ENCODE results near the gene COL12A1. TPM values are rescaled to one million over a fixed set of nuclear protein-coding genes. Genes with fewer than 3 reads are reported as not detected.

COL12A1 gene
- total RNA-seq, 1 experiment from 2014 or later = 12.5 TPM

GRCh38 chr6:75094614-75095200 is 111.1 kb downstream of the COL12A1 start:
- BruUV-seq (replicated peaks) = no TSS peak
- H3K4me1 ChIP-seq (replicated peaks; ENCODE audit: insufficient read depth) = peaks cover 18% of the 10 kb centered on the region
- H3K27me3 ChIP-seq (ENCODE audit: insufficient read depth, low read depth) = no peaks in the 10 kb centered on the region
- H3K79me2 ChIP-seq (ENCODE audit: low read depth) = no peaks in the 10 kb centered on the region
- DNase-seq = no peak
- no peak overlapping the region for H3K27ac ChIP-seq
- TF ChIP-seq CTCF (conservative IDR thresholded peaks at IDR 0.05) (no peak), EZH2 (IDR thresholded peaks at IDR 0.05; ENCODE audit: low read depth) (no peak)
- H4K20me1 ChIP-seq (ENCODE audit: insufficient read depth) = no peaks in the 10 kb centered on the region
- no peaks in the 10 kb centered on the region for H3K9me3 ChIP-seq (ENCODE audit: insufficient read depth, low read depth)
- ChIA-PET POLR2A (ENCODE audit: unreplicated experiment) (no interaction called here), CTCF (no interaction called here)
- peaks cover 8% of the 10 kb centered on the region for H3F3A ChIP-seq (ENCODE audit: insufficient read depth, low read depth)
- no peaks in the 10 kb centered on the region for H3K36me3 ChIP-seq (ENCODE audit: low read depth)
- no peak overlapping the region for H2AFZ ChIP-seq
- H3K4me3 ChIP-seq = no peak overlapping the region
- no peak overlapping the region for H3K4me2 ChIP-seq
- no peaks in the 10 kb centered on the region; the same call in 1 of the 2 replicates for H3K9me2 ChIP-seq (ENCODE audit: insufficient read depth)
- intact Hi-C loops (cut with micrococcal nuclease; ENCODE audit: unreplicated experiment) = no loop called here

DNA sequence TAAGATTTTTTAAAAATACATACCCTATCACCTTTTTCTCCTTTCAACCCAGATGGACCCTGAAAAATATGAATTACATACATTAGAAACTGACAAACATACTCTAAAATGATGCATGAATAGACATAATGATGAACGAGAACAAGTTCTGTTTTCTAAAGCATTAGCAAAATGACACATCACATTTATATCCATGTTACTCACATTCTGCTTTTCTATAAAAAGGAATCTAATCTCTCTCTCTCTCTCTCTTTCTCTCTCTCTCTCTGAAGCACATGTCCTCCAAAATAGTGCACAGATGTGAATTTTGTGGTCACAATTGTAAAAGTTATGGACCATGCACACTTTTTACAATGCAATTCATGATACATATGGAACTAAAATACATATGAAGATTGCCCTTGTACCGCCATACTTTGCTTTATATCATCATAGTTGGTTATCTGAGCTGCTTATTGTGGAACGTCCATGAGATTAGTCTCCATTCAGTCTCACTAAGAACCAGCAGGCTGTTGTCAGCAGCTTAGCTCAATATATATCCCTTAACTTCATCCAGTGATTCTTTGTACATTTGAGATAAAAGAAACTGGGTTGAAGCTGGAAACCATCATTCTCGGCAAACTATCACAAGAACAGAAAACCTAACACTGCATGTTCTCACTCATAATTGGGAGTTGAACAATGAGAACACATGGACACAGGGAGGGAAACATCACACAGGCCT is 114.2 kb downstream of the COL12A1 start:
- no peaks in the 10 kb centered on the region for H3K27me3 ChIP-seq (ENCODE audit: insufficient read depth, low read depth)
- H3K4me2 ChIP-seq = no peak overlapping the region
- no peaks in the 10 kb centered on the region for H3K36me3 ChIP-seq (ENCODE audit: low read depth)
- H3K4me1 ChIP-seq (replicated peaks; ENCODE audit: insufficient read depth) = no peaks in the 10 kb centered on the region
- no peaks in the 10 kb centered on the region for H3K79me2 ChIP-seq (ENCODE audit: low read depth)
- BruUV-seq (replicated peaks) = no TSS peak
- ChIA-PET CTCF (no interaction called here), POLR2A (ENCODE audit: unreplicated experiment) (no interaction called here)
- H3K27ac ChIP-seq = no peak overlapping the region
- intact Hi-C loops (cut with micrococcal nuclease; ENCODE audit: unreplicated experiment) = no loop called here
- H3K4me3 ChIP-seq = no peak overlapping the region
- no peak overlapping the region for H2AFZ ChIP-seq
- H3K9me2 ChIP-seq (ENCODE audit: insufficient read depth) = no peaks in the 10 kb centered on the region; the same call in 1 of the 2 replicates
- DNase-seq = no peak
- H3K9me3 ChIP-seq (ENCODE audit: insufficient read depth, low read depth) = no peaks in the 10 kb centered on the region
- no peaks in the 10 kb centered on the region for H4K20me1 ChIP-seq (ENCODE audit: insufficient read depth)
- no peak for TF ChIP-seq EZH2 (IDR thresholded peaks at IDR 0.05; ENCODE audit: low read depth)
- no peak for TF ChIP-seq CTCF (conservative IDR thresholded peaks at IDR 0.05)
- no peaks in the 10 kb centered on the region for H3F3A ChIP-seq (ENCODE audit: insufficient read depth, low read depth)

- H3K4me3 ChIP-seq = no peak overlapping the region
These were observed 115.3 kb downstream of the COL12A1 start for GRCh38 chr6:75090576-75090975.

More at GRCh38 chr6:75090576-75090975, 115.3 kb downstream of the COL12A1 start:
- no peak for DNase-seq
- Histone ChIP-seq H3K4me2 (no peak overlapping the region), H3K36me3 (ENCODE audit: low read depth) (no peaks in the 10 kb centered on the region), H3K9me3 (ENCODE audit: insufficient read depth, low read depth) (no peaks in the 10 kb centered on the region), H3K27ac (no peak overlapping the region), H2AFZ (no peak overlapping the region), H4K20me1 (ENCODE audit: insufficient read depth) (no peaks in the 10 kb centered on the region), H3K27me3 (ENCODE audit: insufficient read depth, low read depth) (no peaks in the 10 kb centered on the region), H3K4me1 (replicated peaks; ENCODE audit: insufficient read depth) (no peaks in the 10 kb centered on the region), H3K79me2 (ENCODE audit: low read depth) (no peaks in the 10 kb centered on the region), H3K9me2 (ENCODE audit: insufficient read depth) (no peaks in the 10 kb centered on the region; the same call in 1 of the 2 replicates), H3F3A (ENCODE audit: insufficient read depth, low read depth) (no peaks in the 10 kb centered on the region)
- TF ChIP-seq EZH2 (IDR thresholded peaks at IDR 0.05; ENCODE audit: low read depth) (no peak), CTCF (conservative IDR thresholded peaks at IDR 0.05) (no peak)
- ChIA-PET POLR2A (ENCODE audit: unreplicated experiment) (no interaction called here), CTCF (no interaction called here)
- BruUV-seq (replicated peaks) = no TSS peak
- intact Hi-C loops (cut with micrococcal nuclease; ENCODE audit: unreplicated experiment) = no loop called here
